HG03139 (cell line): ENCODE measurements around the gene GATA3.

ENCODE experiments used
- ATAC-seq: cut with Tn5 transposase; IDR thresholded peaks from one replicate; pipeline ENCODE4 v1.9.1; 2021; ENCODE audit not compliant: unreplicated experiment

GATA3 gene

GRCh38 chr10:8037941-8038894 lies 16.3 kb upstream of the GATA3 start:
- no peak for ATAC-seq

GRCh38 chr10:8039321-8039881 lies 15.1 kb upstream of the GATA3 start:
- no peak for ATAC-seq

- no peak for ATAC-seq
These were observed 13.8 kb upstream of the GATA3 start for GRCh38 chr10:8040651-8041050.

- no peak for ATAC-seq
These were observed 13.1 kb upstream of the GATA3 start for GRCh38 chr10:8041284-8041991.

GRCh38 chr10:8041992-8042720 lies 12.3 kb upstream of the GATA3 start:
- no peak for ATAC-seq

- ATAC-seq = no peak
These were observed 11.5 kb upstream of the GATA3 start for GRCh38 chr10:8042721-8043568.

- no peak for ATAC-seq
These were observed 10.8 kb upstream of the GATA3 start for GRCh38 chr10:8043569-8044306.

- ATAC-seq = no peak
These were observed 10.1 kb upstream of the GATA3 start for GRCh38 chr10:8044331-8044907.

- ATAC-seq = no peak
These were observed 9.4 kb upstream of the GATA3 start for GRCh38 chr10:8044908-8045725.

GRCh38 chr10:8045726-8046494 lies 8.6 kb upstream of the GATA3 start:
- ATAC-seq = no peak

- no peak for ATAC-seq
These were observed 6.8 kb upstream of the GATA3 start for GRCh38 chr10:8047452-8048280.

- ATAC-seq = no peak
These were observed 6.0 kb upstream of the GATA3 start for GRCh38 chr10:8048281-8049008.

GRCh38 chr10:8049045-8049864 lies 5.2 kb upstream of the GATA3 start:
- no peak for ATAC-seq

- no peak for ATAC-seq
These were observed 4.5 kb upstream of the GATA3 start for GRCh38 chr10:8049865-8050555.
